Upper lobe of left lung (tissue), 4 donors: ENCODE results near the gene ACTR1A.

ENCODE experiments used
- CTCF ChIP-seq, 6 experiments: fragments of 450-650 bp in 4 of 6; fragments of 200-600 bp in 2 of 6; sonication (generic) in 2 of 6; IDR thresholded peaks; one replicate each; pipeline ENCODE4 v1.5.1; 2016 to 2019; ENCODE audit warnings: antibody characterized with exemption in 6 of 6
- POLR2A ChIP-seq, 4 donors: fragments of 450-650 bp; IDR thresholded peaks; one replicate each; pipeline ENCODE4 v1.5.1; 2016 to 2017; ENCODE audit warnings: antibody characterized with exemption in 4 of 4, mild to moderate bottlenecking in 2 of 4

GRCh38 chr10:102493771-102494170 lies 8.7 kb downstream of the ACTR1A start:
- TF ChIP-seq POLR2A (IDR thresholded peaks at IDR 0.05), result no peak
- no peak for TF ChIP-seq CTCF (IDR thresholded peaks at IDR 0.05)
